Tibial artery (tissue), 4 donors: ENCODE results near the gene XIRP2.

Experiments used
- DNase-seq, 2 donors: peaks; one replicate each; pipeline ENCODE4 v3.0.0-alpha.2; 2019
- H3K27ac ChIP-seq, 2 donors: fragments of 200-600 bp; sonication (generic) in 1 of 2; 1 replicate in 1 of 2; 2 replicates in 1 of 2; pipeline ENCODE4 v1.5.1; 2018 to 2019; ENCODE audit warnings: mild to moderate bottlenecking in 1 of 2
- H3K27me3 ChIP-seq, 2 donors: fragments of 200-600 bp; sonication (generic) in 1 of 2; one replicate each; pipeline versions ENCODE4 v1.5.1 to v1.6.0; 2016 to 2019
- H3K36me3 ChIP-seq, 3 donors: fragments of 200-600 bp; sonication (generic) in 2 of 3; one replicate each; pipeline ENCODE4 v1.5.1; 2016 to 2019; ENCODE audit warnings: mild to moderate bottlenecking in 2 of 3
- H3K4me1 ChIP-seq, 4 donors: fragments of 200-600 bp; sonication (generic) in 2 of 4; 1 replicate in 3 of 4; 2 replicates in 1 of 4; pipeline ENCODE4 v1.5.1; 2016 to 2019
- H3K4me3 ChIP-seq, 2 donors: fragments of 200-600 bp; sonication (generic) in 1 of 2; 1 replicate in 1 of 2; 2 replicates in 1 of 2; pipeline ENCODE4 v1.5.1; 2018 to 2019; ENCODE audit warnings: mild to moderate bottlenecking in 2 of 2
- H3K9me3 ChIP-seq, 3 donors: fragments of 200-600 bp; sonication (generic) in 1 of 3; one replicate each; pipeline ENCODE4 v1.5.1; 2016 to 2019
- CTCF ChIP-seq, 2 experiments: fragments of 200-600 bp in 1 of 2; fragments of 450-650 bp in 1 of 2; IDR thresholded peaks; one replicate each; pipeline ENCODE4 v1.5.1; 2017 to 2019; ENCODE audit warnings: antibody characterized with exemption in 2 of 2, mild to moderate bottlenecking in 1 of 2, moderate library complexity in 1 of 2
- intact Hi-C: fragments of 100-400 bp; cut with DNase I; formaldehyde crosslinking; loops from one replicate; pipeline ENCODE4 v1.15.0; 2023; ENCODE audit warnings: low total_unique reads

XIRP2 gene

DNA sequence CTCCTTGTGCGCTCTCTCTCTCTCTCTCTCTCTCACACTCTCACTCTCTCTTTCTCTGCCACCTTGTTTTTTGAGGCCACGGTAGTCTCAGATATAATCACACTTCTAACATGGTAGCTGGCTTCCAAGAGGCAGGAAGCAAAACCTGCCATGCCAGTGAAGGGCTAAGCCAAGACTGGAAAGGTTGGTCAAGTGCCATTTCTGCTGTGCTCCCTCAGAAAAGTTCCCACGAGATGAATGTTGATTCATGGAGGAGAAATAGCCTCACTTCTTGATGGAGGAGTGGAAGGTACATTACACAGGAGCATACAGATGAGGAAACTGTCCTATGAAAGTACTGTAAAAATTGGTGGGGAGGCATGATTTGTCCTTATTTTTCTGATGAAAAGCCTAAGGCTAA, 237.9 kb downstream of the XIRP2 start:
- no peaks in the 10 kb centered on the region for H3K9me3 ChIP-seq
- DNase-seq: no peak
- H3K4me3 ChIP-seq: no peak overlapping the region
- no peak for TF ChIP-seq CTCF (IDR thresholded peaks at IDR 0.05)
- intact Hi-C loops: no loop called here
- H3K27ac ChIP-seq: no peak overlapping the region
- H3K36me3 ChIP-seq: no peaks in the 10 kb centered on the region
- H3K4me1 ChIP-seq: no peaks in the 10 kb centered on the region
- H3K27me3 ChIP-seq: no peaks in the 10 kb centered on the region

- TF ChIP-seq CTCF (IDR thresholded peaks at IDR 0.05): peak in 1 of 2 experiments; percentile 19
- H3K4me1 ChIP-seq: no peaks in the 10 kb centered on the region
- no peak overlapping the region for H3K4me3 ChIP-seq
- no peaks in the 10 kb centered on the region for H3K27me3 ChIP-seq
- no peaks in the 10 kb centered on the region for H3K36me3 ChIP-seq
- H3K9me3 ChIP-seq: no peaks in the 10 kb centered on the region
- no peak for DNase-seq
- H3K27ac ChIP-seq: no peak overlapping the region
- intact Hi-C loops: no loop called here
Observed at GRCh38 chr2:167127135-167127534, 238.9 kb downstream of the XIRP2 start.

DNA sequence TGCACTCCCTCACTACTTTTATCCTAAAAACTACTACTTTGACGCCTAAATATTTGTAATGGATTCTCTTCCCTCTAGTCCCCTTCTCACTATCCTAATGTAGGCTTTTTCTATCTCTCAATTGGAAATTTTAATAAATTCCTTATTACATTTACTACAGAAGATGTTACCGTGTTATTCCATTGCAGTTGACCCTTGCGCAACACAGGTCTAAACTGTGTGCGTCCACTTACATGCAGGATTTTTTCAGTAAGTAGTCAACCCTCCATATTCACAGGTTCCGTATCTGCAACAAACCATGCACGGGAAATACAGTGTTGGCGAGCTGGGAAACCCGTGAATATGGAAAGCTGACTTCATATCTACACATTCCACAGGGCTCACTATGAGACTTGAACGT, 239.8 kb downstream of the XIRP2 start:
- intact Hi-C loops: no loop called here
- no peak for TF ChIP-seq CTCF (IDR thresholded peaks at IDR 0.05)
- Histone ChIP-seq H3K4me3 (no peak overlapping the region), H3K36me3 (no peaks in the 10 kb centered on the region), H3K27me3 (no peaks in the 10 kb centered on the region), H3K4me1 (no peaks in the 10 kb centered on the region), H3K27ac (no peak overlapping the region), H3K9me3 (no peaks in the 10 kb centered on the region)
- DNase-seq: no peak

DNA sequence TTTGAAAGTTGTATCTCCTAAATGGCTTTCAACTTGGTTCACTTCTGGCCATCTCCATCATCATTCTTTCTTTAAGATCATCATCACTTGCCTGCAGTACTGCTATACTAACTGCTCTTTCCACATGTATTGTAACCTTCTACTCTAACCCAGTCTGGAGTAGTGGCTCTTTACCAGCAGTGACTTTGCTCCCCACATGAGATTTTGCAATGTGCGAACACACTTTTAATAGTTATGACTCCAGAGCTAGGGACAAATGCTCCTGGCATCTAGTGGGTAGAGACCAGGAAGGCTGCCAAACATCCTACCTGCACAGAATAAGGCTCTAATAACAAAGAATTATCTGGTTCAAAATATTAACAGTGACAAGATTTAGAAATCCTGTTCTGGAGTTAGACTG, 243.8 kb downstream of the XIRP2 start:
- Histone ChIP-seq H3K36me3 (no peaks in the 10 kb centered on the region), H3K4me1 (no peaks in the 10 kb centered on the region), H3K27ac (no peak overlapping the region), H3K27me3 (no peaks in the 10 kb centered on the region), H3K9me3 (no peaks in the 10 kb centered on the region), H3K4me3 (no peak overlapping the region)
- no peak for DNase-seq
- intact Hi-C loops: no loop called here
- TF ChIP-seq CTCF (IDR thresholded peaks at IDR 0.05): no peak

GRCh38 chr2:167132906-167133555, 244.8 kb downstream of the XIRP2 start:
- intact Hi-C loops: no loop called here
- no peaks in the 10 kb centered on the region for H3K4me1 ChIP-seq
- H3K9me3 ChIP-seq: no peaks in the 10 kb centered on the region
- no peak overlapping the region for H3K4me3 ChIP-seq
- H3K27me3 ChIP-seq: no peaks in the 10 kb centered on the region
- no peaks in the 10 kb centered on the region for H3K36me3 ChIP-seq
- H3K27ac ChIP-seq: no peak overlapping the region
- DNase-seq: no peak
- no peak for TF ChIP-seq CTCF (IDR thresholded peaks at IDR 0.05)

DNA sequence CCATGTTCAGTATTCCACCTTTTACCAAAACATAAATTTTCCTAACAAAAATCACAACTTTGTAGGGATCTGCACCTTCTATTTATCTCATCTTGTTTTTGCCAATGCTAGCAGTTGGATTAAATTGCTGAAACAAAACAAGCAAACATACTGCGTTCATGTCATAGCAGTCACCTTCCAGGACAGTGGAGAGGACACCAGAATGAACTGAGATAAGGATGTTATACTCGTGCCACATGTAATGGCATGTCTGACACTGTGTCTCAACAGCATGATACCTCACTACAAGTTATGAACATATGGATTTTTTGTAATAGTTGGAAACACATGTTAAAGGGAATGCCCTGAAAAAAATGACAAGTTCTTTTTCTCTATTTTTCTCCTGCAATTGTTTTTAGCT, 245.3 kb downstream of the XIRP2 start:
- no peak for DNase-seq
- Histone ChIP-seq H3K27me3 (no peaks in the 10 kb centered on the region), H3K4me3 (no peak overlapping the region), H3K9me3 (no peaks in the 10 kb centered on the region), H3K36me3 (no peaks in the 10 kb centered on the region), H3K4me1 (no peaks in the 10 kb centered on the region), H3K27ac (no peak overlapping the region)
- no peak for TF ChIP-seq CTCF (IDR thresholded peaks at IDR 0.05)
- intact Hi-C loops: no loop called here
